ENCODE data around the gene PLOD2. TPM values are rescaled to one million over a fixed set of nuclear protein-coding genes. Genes with fewer than 3 reads are reported as not detected.

PLOD2 gene
- total and polyA plus RNA-seq, 2 donors from 2014 or later, result 21.3 to 66.0 TPM

GRCh38 chr3:146040630-146041029 is 120.4 kb downstream of the PLOD2 start:
- intact Hi-C loops (cut with DNase I), result no loop called here
- no peak for FAIRE-seq

GRCh38 chr3:146037697-146038096 is 123.3 kb downstream of the PLOD2 start:
- no peak overlapping the region for H3K27ac ChIP-seq (ENCODE audit: low read depth in 2 of 2, low read length in 2 of 2)
- no peak overlapping the region for H3K4me3 ChIP-seq (ENCODE audit: low read length in 3 of 3)
- intact Hi-C loops (cut with DNase I), result no loop called here
- DNase-seq (no peak), FAIRE-seq (no peak)
- no peak overlapping the region for H3K9ac ChIP-seq (ENCODE audit: low read length in 3 of 3)
- no peaks in the 10 kb centered on the region for H3K4me1 ChIP-seq (ENCODE audit: control insufficient read depth in 2 of 3, insufficient read depth in 2 of 3, low read depth in 1 of 3, low read length in 3 of 3)
- H3K27me3 ChIP-seq (ENCODE audit: control insufficient read depth, insufficient read depth, low read length), result no peaks in the 10 kb centered on the region
- TF ChIP-seq CTCF (IDR thresholded peaks at IDR 0.05; ENCODE audit: borderline replicate concordance, extremely low read depth, insufficient read depth), result no peak
- H3K36me3 ChIP-seq (ENCODE audit: control insufficient read depth in 2 of 3, insufficient read depth in 3 of 3, low read length in 3 of 3), result no peaks in the 10 kb centered on the region
- H3K9me3 ChIP-seq (ENCODE audit: control insufficient read depth in 2 of 3, insufficient read depth in 1 of 3, low read length in 3 of 3), result no peaks in the 10 kb centered on the region

More at GRCh38 chr3:146040630-146041029, 120.4 kb downstream of the PLOD2 start:
- Histone ChIP-seq H3K9ac (ENCODE audit: low read length in 3 of 3) (no peak overlapping the region), H3K4me1 (ENCODE audit: control insufficient read depth in 2 of 3, insufficient read depth in 2 of 3, low read depth in 1 of 3, low read length in 3 of 3) (no peaks in the 10 kb centered on the region), H3K4me3 (ENCODE audit: low read length in 3 of 3) (no peak overlapping the region), H3K27me3 (ENCODE audit: control insufficient read depth, insufficient read depth, low read length) (no peaks in the 10 kb centered on the region), H3K36me3 (ENCODE audit: control insufficient read depth in 2 of 3, insufficient read depth in 3 of 3, low read length in 3 of 3) (no peaks in the 10 kb centered on the region), H3K27ac (ENCODE audit: low read depth in 2 of 2, low read length in 2 of 2) (no peak overlapping the region), H3K9me3 (ENCODE audit: control insufficient read depth in 2 of 3, insufficient read depth in 1 of 3, low read length in 3 of 3) (no peaks in the 10 kb centered on the region)
- TF ChIP-seq CTCF (IDR thresholded peaks at IDR 0.05; ENCODE audit: borderline replicate concordance, extremely low read depth, insufficient read depth), result no peak
- no peak for DNase-seq

GRCh38 chr3:146036281-146036680 is 124.7 kb downstream of the PLOD2 start:
- TF ChIP-seq CTCF (IDR thresholded peaks at IDR 0.05; ENCODE audit: borderline replicate concordance, extremely low read depth, insufficient read depth), result no peak
- Histone ChIP-seq H3K27ac (ENCODE audit: low read depth in 2 of 2, low read length in 2 of 2) (no peak overlapping the region), H3K27me3 (ENCODE audit: control insufficient read depth, insufficient read depth, low read length) (no peaks in the 10 kb centered on the region), H3K9me3 (ENCODE audit: control insufficient read depth in 2 of 3, insufficient read depth in 1 of 3, low read length in 3 of 3) (no peaks in the 10 kb centered on the region), H3K4me3 (ENCODE audit: low read length in 3 of 3) (no peak overlapping the region), H3K4me1 (ENCODE audit: control insufficient read depth in 2 of 3, insufficient read depth in 2 of 3, low read depth in 1 of 3, low read length in 3 of 3) (no peaks in the 10 kb centered on the region), H3K9ac (ENCODE audit: low read length in 3 of 3) (no peak overlapping the region), H3K36me3 (ENCODE audit: control insufficient read depth in 2 of 3, insufficient read depth in 3 of 3, low read length in 3 of 3) (no peaks in the 10 kb centered on the region)
- DNase-seq (no peak), FAIRE-seq (no peak)
- intact Hi-C loops (cut with DNase I), result no loop called here

- no peaks in the 10 kb centered on the region for H3K27me3 ChIP-seq (ENCODE audit: control insufficient read depth, insufficient read depth, low read length)
- H3K9ac ChIP-seq (ENCODE audit: low read length in 3 of 3), result no peak overlapping the region
- H3K4me3 ChIP-seq (ENCODE audit: low read length in 3 of 3), result no peak overlapping the region
- no peaks in the 10 kb centered on the region for H3K36me3 ChIP-seq (ENCODE audit: control insufficient read depth in 2 of 3, insufficient read depth in 3 of 3, low read length in 3 of 3)
- intact Hi-C loops (cut with DNase I), result no loop called here
- FAIRE-seq (no peak), DNase-seq (no peak)
- H3K9me3 ChIP-seq (ENCODE audit: control insufficient read depth in 2 of 3, insufficient read depth in 1 of 3, low read length in 3 of 3), result no peaks in the 10 kb centered on the region
- no peak overlapping the region for H3K27ac ChIP-seq (ENCODE audit: low read depth in 2 of 2, low read length in 2 of 2)
- H3K4me1 ChIP-seq (ENCODE audit: control insufficient read depth in 2 of 3, insufficient read depth in 2 of 3, low read depth in 1 of 3, low read length in 3 of 3), result no peaks in the 10 kb centered on the region
- no peak for TF ChIP-seq CTCF (IDR thresholded peaks at IDR 0.05; ENCODE audit: borderline replicate concordance, extremely low read depth, insufficient read depth)
These were observed 125.6 kb downstream of the PLOD2 start for GRCh38 chr3:146035366-146035765.

All from kidney (tissue), 14 donors.